ENCODE results near the gene CCDC9B.

Gene CCDC9B

GRCh38 chr15:40289140-40289775, 51.5 kb downstream of the CCDC9B start:
- DNase-seq: no peak

DNA sequence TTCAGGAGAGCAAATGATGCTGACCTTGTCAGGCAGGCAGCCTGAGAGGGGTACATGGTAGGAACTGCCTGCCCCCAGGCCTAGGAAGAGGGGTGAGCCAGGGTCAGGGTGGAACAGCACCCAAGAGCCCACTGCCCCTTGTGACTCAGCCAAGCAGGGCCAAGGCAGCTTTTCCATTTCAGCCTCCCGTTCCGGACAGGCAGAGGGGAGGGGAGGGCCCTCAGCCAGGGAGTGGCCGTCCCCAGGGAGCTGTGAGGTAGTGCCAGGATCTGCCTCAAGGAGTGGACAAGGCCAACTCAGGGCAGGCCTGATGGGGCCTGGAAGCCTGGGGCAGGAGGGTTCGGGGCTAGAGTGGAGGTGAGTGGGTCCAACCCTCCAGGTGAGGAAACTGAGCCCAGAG, 52.8 kb downstream of the CCDC9B start:
- DNase-seq: no peak

DNA sequence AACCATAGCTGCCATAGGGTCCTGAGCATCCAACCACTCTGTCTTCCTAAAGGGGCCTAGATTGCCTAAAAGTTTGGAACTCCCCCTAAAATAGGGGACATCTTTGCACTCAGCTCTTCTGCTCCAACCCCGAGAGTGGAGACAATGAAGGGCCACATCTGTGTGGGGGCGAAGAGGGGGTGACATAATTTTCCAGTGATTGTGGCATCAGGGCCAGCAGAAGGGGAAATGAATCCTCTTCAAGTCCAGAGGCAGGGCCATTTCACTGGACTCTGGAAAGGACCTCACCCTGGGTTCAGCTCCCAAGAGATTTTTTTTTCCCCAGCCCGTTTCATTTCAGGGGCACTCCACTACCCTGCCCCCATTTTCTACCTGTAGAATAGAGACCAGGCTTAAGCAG, 53.2 kb downstream of the CCDC9B start:
- no peak for DNase-seq

DNA sequence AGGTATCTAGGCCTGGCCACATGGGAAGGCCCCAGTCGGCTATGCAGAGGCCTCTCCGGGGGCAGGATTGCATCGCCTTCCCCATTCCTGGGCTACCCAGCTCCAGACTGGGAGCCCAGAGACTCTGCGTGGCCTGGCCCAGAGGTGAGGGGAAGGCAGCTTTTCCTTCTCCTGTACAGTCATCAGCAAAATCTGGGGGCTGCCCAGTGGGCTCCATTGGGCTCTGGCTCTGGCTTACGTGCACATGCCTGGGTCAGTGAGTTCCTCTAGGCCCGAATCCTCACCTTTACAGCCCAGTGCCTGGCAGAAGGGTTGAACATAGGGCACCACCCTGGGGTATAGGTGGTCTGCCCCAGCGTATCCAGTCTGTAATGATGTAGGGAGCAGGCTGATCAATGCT, 53.9 kb downstream of the CCDC9B start:
- no peak for DNase-seq

DNA sequence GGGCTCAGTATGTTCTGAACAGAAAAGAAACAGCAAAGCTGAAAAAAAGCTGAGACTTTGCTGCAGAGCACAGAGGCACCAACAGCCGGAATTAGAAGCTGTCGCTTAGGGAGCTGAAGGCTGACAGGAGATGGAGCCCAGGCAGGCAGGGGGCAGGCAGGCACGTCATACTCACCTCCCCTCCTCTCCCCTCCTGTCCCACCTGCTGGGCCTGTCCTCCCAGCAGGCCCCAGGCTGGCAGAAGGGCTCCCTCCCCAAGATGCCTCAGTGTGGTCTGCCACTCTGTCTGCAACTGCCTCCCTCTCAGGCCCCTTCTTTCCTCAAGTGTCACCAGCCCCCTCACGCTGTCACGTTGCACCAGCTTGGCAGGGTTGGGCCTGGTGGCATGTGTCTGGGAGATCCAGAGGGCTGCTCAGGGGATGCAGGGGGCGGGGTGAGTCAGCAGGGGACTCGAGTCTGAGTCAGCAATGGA, 54.6 kb downstream of the CCDC9B start:
- no peak for DNase-seq

DNA sequence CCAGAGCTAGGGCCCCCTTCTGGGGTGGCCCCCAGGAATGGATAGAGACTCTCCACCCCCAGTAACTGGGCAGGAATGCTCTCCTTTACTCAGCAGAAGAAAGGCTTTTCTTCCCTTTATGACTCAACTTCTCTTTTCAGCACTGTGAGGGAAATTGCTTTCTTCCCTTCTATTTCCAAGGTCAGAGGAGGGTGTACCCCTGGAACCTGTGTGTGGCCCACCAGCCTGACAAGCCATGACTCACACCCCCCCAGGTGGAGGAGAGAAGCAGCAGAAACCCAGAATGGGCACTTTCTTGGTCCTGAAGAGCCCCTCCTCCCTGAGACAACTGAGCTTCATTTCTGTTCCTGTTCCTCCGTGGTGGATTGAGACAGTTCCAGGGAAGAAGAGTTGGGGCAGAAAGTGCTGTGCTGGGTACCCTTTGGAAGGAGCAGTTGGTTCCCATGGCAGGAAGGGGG, 55.2 kb downstream of the CCDC9B start:
- DNase-seq: no peak

- DNase-seq: no peak
These were observed 55.6 kb downstream of the CCDC9B start for GRCh38 chr15:40285151-40285550.

DNA sequence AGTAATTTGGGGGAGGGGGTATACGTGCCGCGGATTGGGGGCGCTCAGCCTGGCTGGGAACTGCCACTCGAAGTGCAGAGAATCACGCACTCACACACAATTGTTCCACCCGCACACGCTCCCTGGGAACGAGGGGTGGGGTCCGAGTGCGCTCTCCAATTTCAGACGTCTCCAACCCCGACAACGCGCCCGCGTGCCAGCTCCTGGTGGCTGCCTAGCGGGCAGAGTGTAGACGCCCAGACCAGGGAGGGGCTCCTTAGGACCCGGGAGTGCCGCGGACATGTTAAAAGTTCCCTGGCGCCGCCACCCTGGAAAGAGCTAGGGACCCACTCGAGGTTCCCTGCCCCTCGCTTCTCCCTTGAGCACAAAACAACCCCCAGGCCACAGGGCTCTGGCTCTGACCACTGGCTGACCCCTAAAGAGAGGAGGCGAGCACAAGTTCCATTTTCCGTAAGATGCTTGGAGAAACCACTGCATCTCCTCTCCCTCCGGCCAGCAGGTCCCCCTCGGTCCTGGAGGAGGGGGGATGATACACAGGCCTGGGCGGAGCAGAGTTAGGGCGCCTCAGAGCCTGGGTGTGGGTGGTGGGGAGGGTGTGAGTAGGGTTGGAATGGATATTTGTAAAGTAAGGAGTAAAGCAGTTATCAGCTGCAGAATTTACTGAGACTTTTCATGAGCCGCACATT, 57.0 kb downstream of the CCDC9B start:
- no peak for DNase-seq

- no peak for DNase-seq
These were observed 57.7 kb downstream of the CCDC9B start, which contains the start of gene ANKRD63 for GRCh38 chr15:40282869-40283614. Gene ANKRD63, minus strand, starts transcription at chr15:40283064. Its CDS starts 478 bp downstream, at chr15:40282586.

DNA sequence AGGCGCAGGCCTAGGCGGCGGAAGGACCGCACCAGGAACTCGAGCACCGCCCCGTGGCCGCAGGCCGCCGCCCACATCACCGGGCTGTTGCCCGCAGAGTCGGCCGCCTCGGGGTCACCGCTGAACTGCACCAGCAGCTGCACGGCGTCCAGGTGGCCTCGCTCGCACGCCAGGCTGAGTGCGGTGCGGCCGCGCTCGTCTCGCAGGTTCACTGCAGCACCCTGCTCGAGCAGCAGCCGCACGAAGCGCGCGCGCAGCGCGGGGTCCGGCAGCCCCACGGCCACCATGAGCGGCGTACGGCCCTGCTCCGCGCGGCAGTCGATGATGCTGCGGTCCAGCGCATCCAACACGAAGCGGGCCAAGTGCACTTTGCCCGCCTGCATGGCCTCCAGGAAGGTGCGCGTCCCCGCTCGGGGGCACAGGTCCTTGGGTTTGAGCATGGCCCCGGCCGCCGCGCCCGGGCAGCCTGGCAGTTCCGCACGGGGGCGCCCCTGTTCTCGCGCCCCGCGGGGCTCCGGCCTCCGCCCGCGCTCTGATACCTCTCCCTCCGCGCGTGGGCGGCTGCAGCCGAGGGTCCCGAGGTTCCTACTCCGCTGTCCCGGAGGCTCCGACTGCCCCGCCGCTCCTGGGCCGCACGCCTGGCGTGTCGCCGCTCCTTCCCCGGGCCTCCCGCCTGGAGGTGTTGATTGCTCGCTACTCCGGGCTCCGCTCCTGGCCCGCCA, 58.4 kb downstream of the CCDC9B start:
- no peak for DNase-seq

DNA sequence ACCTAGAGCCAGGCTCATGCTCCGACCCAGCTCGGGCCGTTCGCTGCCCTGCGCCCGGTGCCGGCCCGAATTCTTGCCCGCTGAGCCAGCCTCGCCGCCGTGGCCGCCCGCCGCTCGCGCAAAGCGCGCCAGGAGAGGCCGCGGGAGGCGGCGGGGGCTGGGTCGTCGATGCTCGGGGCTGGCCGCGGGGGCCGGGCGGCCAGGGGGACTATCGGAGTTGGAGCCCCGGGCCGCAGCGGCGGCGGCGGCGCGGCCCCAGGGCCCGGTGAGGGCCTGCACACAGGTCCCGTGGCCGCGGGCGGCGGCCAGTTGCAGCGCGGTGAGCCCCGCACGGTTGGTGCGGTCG, 59.0 kb downstream of the CCDC9B start:
- DNase-seq: no peak
